ENCODE results near the gene IFNL1. TPM values are rescaled to one million over a fixed set of nuclear protein-coding genes. Genes with fewer than 3 reads are reported as not detected.

The IFNL1 gene
- total RNA-seq, 2 experiments from 2014 or later: not detected

DNA sequence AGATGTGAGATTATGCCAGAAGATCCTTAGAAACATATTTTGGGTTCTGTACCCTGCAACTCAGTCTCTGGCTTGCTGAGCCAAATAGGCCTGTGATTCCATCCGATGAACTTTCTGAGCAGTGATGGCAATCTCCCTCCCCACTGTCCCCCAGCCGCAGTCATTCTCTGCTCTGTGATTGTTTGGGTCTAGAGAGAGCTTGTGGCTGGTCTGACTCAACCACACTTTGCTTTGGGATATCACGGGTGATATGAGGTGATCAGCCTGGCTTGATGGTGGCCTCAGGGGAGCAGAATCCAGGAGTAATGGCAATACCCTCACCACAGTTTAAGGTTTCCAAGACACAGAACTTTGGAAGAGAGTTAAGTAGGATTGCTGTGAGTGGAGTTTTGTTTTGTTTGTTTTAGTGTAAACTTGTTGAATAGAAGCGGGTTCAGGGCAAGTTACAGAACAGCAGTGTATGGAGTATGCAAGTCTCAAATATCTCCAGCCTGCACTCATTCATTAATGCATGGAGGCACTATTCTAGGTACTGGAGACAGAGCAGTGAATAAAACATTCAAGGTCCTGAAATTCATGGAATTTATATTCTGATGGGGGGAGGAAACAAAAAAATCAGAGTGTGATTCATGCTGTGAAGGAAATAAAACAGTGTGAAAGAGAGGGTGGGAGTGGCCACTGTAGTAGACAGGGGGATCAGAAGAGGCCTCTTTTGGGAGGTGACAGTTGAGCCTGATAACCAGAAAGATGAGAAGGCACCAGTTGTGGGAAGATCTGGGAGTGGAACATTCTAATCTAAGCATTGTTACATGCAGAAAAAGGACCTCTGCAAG is 51.3 kb downstream of the IFNL1 start:
- Histone ChIP-seq H3K4me3 (ENCODE audit: low read depth, low read length, poor library complexity, severe bottlenecking) (no peak overlapping the region), H3K79me2 (ENCODE audit: insufficient read depth, low read depth, low read length) (peaks cover 13% of the 10 kb centered on the region; the same call in 1 of the 2 replicates), H3K9me2 (ENCODE audit: insufficient read depth, low read length) (no peaks in the 10 kb centered on the region), H3K36me3 (ENCODE audit: insufficient read depth, low read length) (peaks cover 60% of the 10 kb centered on the region), H3K4me1 (ENCODE audit: insufficient read depth, low read length, poor library complexity, severe bottlenecking) (peaks cover 30% of the 10 kb centered on the region), H2AFZ (ENCODE audit: low read length) (no peak overlapping the region), H3K9me3 (ENCODE audit: low read length) (no peaks in the 10 kb centered on the region), H4K20me1 (ENCODE audit: insufficient read depth, low read length) (peaks cover 19% of the 10 kb centered on the region; the same call in 1 of the 2 replicates), H3K4me2 (ENCODE audit: low read length) (no peak overlapping the region), H3K27ac (ENCODE audit: low read depth, low read length, poor library complexity, severe bottlenecking) (no peak overlapping the region)
- ChIA-PET POLR2A (no interaction called here), CTCF (ENCODE audit: unreplicated experiment) (no interaction called here)
- DNase-seq (ENCODE audit: low spot score): no peak
- TF ChIP-seq, protein P1, sequence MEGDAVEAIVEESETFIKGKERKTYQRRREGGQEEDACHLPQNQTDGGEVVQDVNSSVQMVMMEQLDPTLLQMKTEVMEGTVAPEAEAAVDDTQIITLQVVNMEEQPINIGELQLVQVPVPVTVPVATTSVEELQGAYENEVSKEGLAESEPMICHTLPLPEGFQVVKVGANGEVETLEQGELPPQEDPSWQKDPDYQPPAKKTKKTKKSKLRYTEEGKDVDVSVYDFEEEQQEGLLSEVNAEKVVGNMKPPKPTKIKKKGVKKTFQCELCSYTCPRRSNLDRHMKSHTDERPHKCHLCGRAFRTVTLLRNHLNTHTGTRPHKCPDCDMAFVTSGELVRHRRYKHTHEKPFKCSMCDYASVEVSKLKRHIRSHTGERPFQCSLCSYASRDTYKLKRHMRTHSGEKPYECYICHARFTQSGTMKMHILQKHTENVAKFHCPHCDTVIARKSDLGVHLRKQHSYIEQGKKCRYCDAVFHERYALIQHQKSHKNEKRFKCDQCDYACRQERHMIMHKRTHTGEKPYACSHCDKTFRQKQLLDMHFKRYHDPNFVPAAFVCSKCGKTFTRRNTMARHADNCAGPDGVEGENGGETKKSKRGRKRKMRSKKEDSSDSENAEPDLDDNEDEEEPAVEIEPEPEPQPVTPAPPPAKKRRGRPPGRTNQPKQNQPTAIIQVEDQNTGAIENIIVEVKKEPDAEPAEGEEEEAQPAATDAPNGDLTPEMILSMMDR (conservative IDR thresholded peaks at IDR 0.05; ENCODE audit: low read length): no peak
- no TSS peak for BruUV-seq (replicated peaks)
- intact Hi-C loops (cut with micrococcal nuclease; ENCODE audit: unreplicated experiment): no loop called here

Small RNA genes lying within 50 kb of the gene (small RNA-seq; reads per million reads assigned to genes)
- 0.36 reads per million for gene AC011445.2

Other genes starting within 250 kb of the IFNL1 start
- gene ACP7, start 212.0 kb upstream of the IFNL1 start, total RNA-seq (2014; rRNA removed; shearing (Covaris generic)): not detected in 2 replicates
- not detected in 2 replicates for gene ACP7, start 212.0 kb upstream of the IFNL1 start, total RNA-seq (2022)
- gene PAK4, start 170.6 kb upstream of the IFNL1 start, total RNA-seq (2014; rRNA removed; shearing (Covaris generic)): 7.8 and 8.1 TPM in 2 replicates
- gene PAK4, start 170.6 kb upstream of the IFNL1 start, total RNA-seq (2022): 26.7 and 34.8 TPM in 2 replicates
- gene NCCRP1, start 99.4 kb upstream of the IFNL1 start, total RNA-seq (2014; rRNA removed; shearing (Covaris generic)): not detected in 2 replicates
- gene NCCRP1, start 99.4 kb upstream of the IFNL1 start, total RNA-seq (2022): not detected in 2 replicates
- not detected in 2 replicates for gene SYCN, start 92.1 kb upstream of the IFNL1 start, total RNA-seq (2014; rRNA removed; shearing (Covaris generic))
- not detected in 2 replicates for gene SYCN, start 92.1 kb upstream of the IFNL1 start, total RNA-seq (2022)
- gene IFNL3, start 51.4 kb upstream of the IFNL1 start, total RNA-seq (2014; rRNA removed; shearing (Covaris generic)): not detected in 2 replicates
- gene IFNL3, start 51.4 kb upstream of the IFNL1 start, total RNA-seq (2022): not detected in 2 replicates
- gene IFNL4, start 47.6 kb upstream of the IFNL1 start, total RNA-seq (2014; rRNA removed; shearing (Covaris generic)): not detected in 2 replicates
- not detected in 2 replicates for gene IFNL4, start 47.6 kb upstream of the IFNL1 start, total RNA-seq (2022)
- gene IFNL2, start 28.0 kb upstream of the IFNL1 start, total RNA-seq (2014; rRNA removed; shearing (Covaris generic)): not detected in 2 replicates
- not detected in 2 replicates for gene IFNL2, start 28.0 kb upstream of the IFNL1 start, total RNA-seq (2022)
- gene LRFN1, start 24.5 kb downstream of the IFNL1 start, total RNA-seq (2014; rRNA removed; shearing (Covaris generic)): 1.2 and 2.0 TPM in 2 replicates
- 2.8 and 3.6 TPM in 2 replicates for gene LRFN1, start 24.5 kb downstream of the IFNL1 start, total RNA-seq (2022)
- 135 and 183 TPM in 2 replicates for gene GMFG, start 39.6 kb downstream of the IFNL1 start, total RNA-seq (2014; rRNA removed; shearing (Covaris generic))
- 230 and 314 TPM in 2 replicates for gene GMFG, start 39.6 kb downstream of the IFNL1 start, total RNA-seq (2022)
- gene SAMD4B, start 46.0 kb downstream of the IFNL1 start, total RNA-seq (2014; rRNA removed; shearing (Covaris generic)): 46.2 and 59.4 TPM in 2 replicates
- 60.0 and 68.8 TPM in 2 replicates for gene SAMD4B, start 46.0 kb downstream of the IFNL1 start, total RNA-seq (2022)
- 33.1 and 35.4 TPM in 2 replicates for gene PAF1, start 94.7 kb downstream of the IFNL1 start, total RNA-seq (2014; rRNA removed; shearing (Covaris generic))
- 45.9 and 46.8 TPM in 2 replicates for gene PAF1, start 94.7 kb downstream of the IFNL1 start, total RNA-seq (2022)
- gene MED29, start 95.0 kb downstream of the IFNL1 start, total RNA-seq (2014; rRNA removed; shearing (Covaris generic)): 15.7 and 28.3 TPM in 2 replicates
- gene MED29, start 95.0 kb downstream of the IFNL1 start, total RNA-seq (2022): 31.2 and 31.3 TPM in 2 replicates
- gene ZFP36, start 110.4 kb downstream of the IFNL1 start, total RNA-seq (2014; rRNA removed; shearing (Covaris generic)): 19.4 and 21.8 TPM in 2 replicates
- 55.9 and 57.2 TPM in 2 replicates for gene ZFP36, start 110.4 kb downstream of the IFNL1 start, total RNA-seq (2022)
- 28.3 and 30.4 TPM in 2 replicates for gene PLEKHG2, start 116.3 kb downstream of the IFNL1 start, total RNA-seq (2014; rRNA removed; shearing (Covaris generic))
- gene PLEKHG2, start 116.3 kb downstream of the IFNL1 start, total RNA-seq (2022): 65.9 and 68.2 TPM in 2 replicates
- 538 and 634 TPM in 2 replicates for gene RPS16, start 139.5 kb downstream of the IFNL1 start, total RNA-seq (2014; rRNA removed; shearing (Covaris generic))
- gene RPS16, start 139.5 kb downstream of the IFNL1 start, total RNA-seq (2022): 3,661 and 4,044 TPM in 2 replicates
- gene SUPT5H, start 149.2 kb downstream of the IFNL1 start, total RNA-seq (2014; rRNA removed; shearing (Covaris generic)): 70.1 and 74.6 TPM in 2 replicates
- 168 and 175 TPM in 2 replicates for gene SUPT5H, start 149.2 kb downstream of the IFNL1 start, total RNA-seq (2022)
- 98.1 and 116 TPM in 2 replicates for gene TIMM50, start 184.4 kb downstream of the IFNL1 start, total RNA-seq (2014; rRNA removed; shearing (Covaris generic))
- gene TIMM50, start 184.4 kb downstream of the IFNL1 start, total RNA-seq (2022): 91.1 and 93.2 TPM in 2 replicates
- 3.4 and 4.4 TPM in 2 replicates for gene DLL3, start 202.5 kb downstream of the IFNL1 start, total RNA-seq (2014; rRNA removed; shearing (Covaris generic))
- 3.2 and 4.4 TPM in 2 replicates for gene DLL3, start 202.5 kb downstream of the IFNL1 start, total RNA-seq (2022)
- gene SELENOV, start 218.7 kb downstream of the IFNL1 start, total RNA-seq (2014; rRNA removed; shearing (Covaris generic)): not detected in 2 replicates
- not detected in 2 replicates for gene SELENOV, start 218.7 kb downstream of the IFNL1 start, total RNA-seq (2022)
- 11.7 and 13.9 TPM in 2 replicates for gene EID2B, start 236.4 kb downstream of the IFNL1 start, total RNA-seq (2014; rRNA removed; shearing (Covaris generic))
- gene EID2B, start 236.4 kb downstream of the IFNL1 start, total RNA-seq (2022): 8.7 and 8.8 TPM in 2 replicates
- 19.1 and 22.9 TPM in 2 replicates for gene EID2, start 243.8 kb downstream of the IFNL1 start, total RNA-seq (2014; rRNA removed; shearing (Covaris generic))
- 17.3 and 20.7 TPM in 2 replicates for gene EID2, start 243.8 kb downstream of the IFNL1 start, total RNA-seq (2022)